Caco-2 (cell line): ENCODE results near the gene TRAK1. TPM values are rescaled to one million over a fixed set of nuclear protein-coding genes. Genes with fewer than 3 reads are reported as not detected.
A peak's percentile ranks its signal among the peaks of the same experiment; 100 is the strongest.

ENCODE experiments used
- BruUV-seq: library from RNA; stranded (reverse); fragments of 400-500 nt; replicated peaks from 2 replicates; lab custom pipeline; 2021; lab: Mats Ljungman, UMichigan
- CTCF ChIA-PET: fragments of 300-600 bp; sonication (Branson Sonifier 250); formaldehyde crosslinking; loops from one replicate; lab custom pipeline; 2022; ENCODE audit warnings: antibody characterized with exemption; lab: Charles Lee
- POLR2A ChIA-PET: fragments of 300-600 bp; sonication (Branson Sonifier 250); formaldehyde crosslinking; loops from one replicate; lab custom pipeline; 2022; ENCODE audit warnings: antibody characterized with exemption; lab: Charles Lee
- DNase-seq, 2 experiments: peaks; one replicate each; pipeline versions ENCODE4 v3.0.0 to v3.0.0-alpha.2; 2020 to 2022
- H3K27me3 ChIP-seq: replicated peaks from 2 replicates; pipeline ENCODE4 v1.6.0; 2011; ENCODE audit warnings: low read length; ENCODE audit not compliant: control insufficient read depth, insufficient read depth
- H3K36me3 ChIP-seq: 2 replicates; pipeline ENCODE4 v1.5.1; 2011; ENCODE audit warnings: low read length; ENCODE audit not compliant: control insufficient read depth, insufficient read depth
- H3K4me1 ChIP-seq: fragments of 250-450 bp; sonication (Bioruptor Pico); 2 replicates; pipeline ENCODE4 v1.5.1; 2020; ENCODE audit warnings: mild to moderate bottlenecking
- H3K4me3 ChIP-seq: 2 replicates; pipeline ENCODE4 v1.5.1; 2011; ENCODE audit warnings: low read depth, mild to moderate bottlenecking, control low read depth, low read length
- H3K9me3 ChIP-seq: fragments of 250-450 bp; sonication (Bioruptor Pico); 2 replicates; pipeline ENCODE4 v1.5.1; 2020; ENCODE audit warnings: mild to moderate bottlenecking, moderate library complexity
- H3K27ac Mint-ChIP-seq: one replicate; pipeline ENCODE4 v1.8.0; 2022; ENCODE audit warnings: mixed read lengths; ENCODE audit not compliant: unreplicated experiment
- H3K27me3 Mint-ChIP-seq: one replicate; pipeline ENCODE4 v1.8.0; 2022; ENCODE audit warnings: mixed read lengths; ENCODE audit not compliant: insufficient read depth, unreplicated experiment
- H3K36me3 Mint-ChIP-seq: one replicate; pipeline ENCODE4 v1.8.0; 2022; ENCODE audit warnings: mild to moderate bottlenecking, mixed read lengths; ENCODE audit not compliant: insufficient read depth, unreplicated experiment
- H3K4me1 Mint-ChIP-seq: one replicate; pipeline ENCODE4 v1.8.0; 2022; ENCODE audit warnings: low read depth, mixed read lengths; ENCODE audit not compliant: unreplicated experiment
- H3K4me3 Mint-ChIP-seq: one replicate; pipeline ENCODE4 v1.8.0; 2022; ENCODE audit warnings: mild to moderate bottlenecking, moderate library complexity, mixed read lengths; ENCODE audit not compliant: unreplicated experiment
- H3K9me3 Mint-ChIP-seq: one replicate; pipeline ENCODE4 v1.8.0; 2022; ENCODE audit warnings: mixed read lengths; ENCODE audit not compliant: unreplicated experiment
- CTCF ChIP-seq, 2 experiments: fragments of 200-600 bp in 1 of 2; IDR thresholded peaks; 1 replicate in 1 of 2; 2 replicates in 1 of 2; pipeline versions ENCODE4 v1.5.1 to v1.8.0; 2011 to 2022; ENCODE audit warnings: antibody characterized with exemption in 1 of 2, control low read depth in 1 of 2, inconsistent platforms in 1 of 2, low read depth in 1 of 2, low read length in 1 of 2, mild to moderate bottlenecking in 1 of 2, moderate library complexity in 1 of 2; ENCODE audit not compliant: insufficient read depth in 1 of 2, severe bottlenecking in 1 of 2, unreplicated experiment in 1 of 2
- intact Hi-C: fragments of 100-400 bp; cut with micrococcal nuclease; formaldehyde crosslinking; loops from one replicate; pipeline ENCODE4 v1.10.0; 2022; ENCODE audit not compliant: unreplicated experiment
- total RNA-seq: library from RNA; stranded (reverse); gene quantifications from 2 replicates; pipeline ENCODE4 v1.2.3, GENCODE V29; 2022

TRAK1 gene
- total RNA-seq, 1 experiment from 2014 or later: 33.3 TPM

- intact Hi-C loops: no loop called here
- Histone ChIP-seq H3K27me3 (no peaks in the 10 kb centered on the region), H3K4me3 (no peak overlapping the region), H3K9me3 (no peaks in the 10 kb centered on the region), H3K36me3 (no peaks in the 10 kb centered on the region; the same call in 1 of the 2 replicates), H3K4me1 (peaks cover 30% of the 10 kb centered on the region)
- CTCF ChIA-PET: no interaction called here
- H3K4me1 Mint-ChIP-seq: peaks cover 25% of the 10 kb centered on the region
- TF ChIP-seq CTCF (IDR thresholded peaks at IDR 0.05; ENCODE audit: insufficient read depth in 1 of 2, low read depth in 1 of 2, low read length in 1 of 2, severe bottlenecking in 1 of 2, unreplicated experiment in 1 of 2): no peak
- no peaks in the 10 kb centered on the region for H3K27me3 Mint-ChIP-seq
- H3K4me3 Mint-ChIP-seq: no peak overlapping the region
- POLR2A ChIA-PET: no interaction called here
- no TSS peak for BruUV-seq
- H3K27ac Mint-ChIP-seq: no peak overlapping the region
- no peaks in the 10 kb centered on the region for H3K9me3 Mint-ChIP-seq
- H3K36me3 Mint-ChIP-seq: no peaks in the 10 kb centered on the region
- DNase-seq: no peak
Observed at GRCh38 chr3:42176242-42177034, 85.3 kb downstream of the TRAK1 start.

GRCh38 chr3:42177068-42177800 lies 86.1 kb downstream of the TRAK1 start:
- BruUV-seq: no TSS peak
- H3K36me3 Mint-ChIP-seq: no peaks in the 10 kb centered on the region
- DNase-seq: no peak
- no peak overlapping the region for H3K4me3 Mint-ChIP-seq
- intact Hi-C loops: no loop called here
- peaks cover 19% of the 10 kb centered on the region for H3K4me1 Mint-ChIP-seq
- no peak overlapping the region for H3K27ac Mint-ChIP-seq
- H3K4me1 ChIP-seq: peaks cover 30% of the 10 kb centered on the region
- TF ChIP-seq CTCF (IDR thresholded peaks at IDR 0.05; ENCODE audit: insufficient read depth in 1 of 2, low read depth in 1 of 2, low read length in 1 of 2, severe bottlenecking in 1 of 2, unreplicated experiment in 1 of 2): no peak
- no peaks in the 10 kb centered on the region for H3K9me3 ChIP-seq
- H3K36me3 ChIP-seq: no peaks in the 10 kb centered on the region; the same call in 1 of the 2 replicates
- H3K27me3 Mint-ChIP-seq: no peaks in the 10 kb centered on the region
- POLR2A ChIA-PET: no interaction called here
- H3K9me3 Mint-ChIP-seq: no peaks in the 10 kb centered on the region
- CTCF ChIA-PET: interaction anchor here (4.4 kb wide), 1 partner anchor 60 kb away, joined by 13 read pairs; no protein-coding TSS in a partner anchor
- no peaks in the 10 kb centered on the region for H3K27me3 ChIP-seq
- H3K4me3 ChIP-seq: no peak overlapping the region

DNA sequence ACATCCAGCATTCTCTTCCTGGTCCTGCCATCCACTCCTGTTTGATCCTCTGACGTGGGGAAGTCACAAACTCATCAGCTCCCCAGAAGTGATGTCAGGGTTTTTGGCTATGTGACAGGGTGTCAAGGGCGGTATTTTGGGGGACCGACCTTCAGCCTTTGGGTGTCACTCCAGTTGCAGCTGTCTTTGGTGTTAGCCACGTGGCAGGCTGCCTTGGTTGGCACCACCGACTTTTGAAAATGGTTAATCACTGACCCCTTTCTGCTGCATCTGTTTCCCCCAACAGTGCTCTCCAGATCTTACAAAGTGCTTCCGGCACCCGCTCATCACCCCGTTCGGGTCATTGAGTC lies 86.6 kb downstream of the TRAK1 start:
- Histone ChIP-seq H3K4me1 (peaks cover 30% of the 10 kb centered on the region), H3K9me3 (no peaks in the 10 kb centered on the region), H3K36me3 (no peaks in the 10 kb centered on the region; the same call in 1 of the 2 replicates), H3K27me3 (no peaks in the 10 kb centered on the region), H3K4me3 (no peak overlapping the region)
- no peak for TF ChIP-seq CTCF (IDR thresholded peaks at IDR 0.05; ENCODE audit: insufficient read depth in 1 of 2, low read depth in 1 of 2, low read length in 1 of 2, severe bottlenecking in 1 of 2, unreplicated experiment in 1 of 2)
- no peak for DNase-seq
- Mint-ChIP-seq H3K27me3 (no peaks in the 10 kb centered on the region), H3K36me3 (no peaks in the 10 kb centered on the region), H3K4me1 (peaks cover 17% of the 10 kb centered on the region), H3K4me3 (no peak overlapping the region), H3K27ac (peak overlapping the region; percentile 96), H3K9me3 (no peaks in the 10 kb centered on the region)
- ChIA-PET POLR2A (no interaction called here), CTCF (interaction anchor here (4.4 kb wide), 1 partner anchor 60 kb away, joined by 13 read pairs; no protein-coding TSS in a partner anchor)
- no TSS peak for BruUV-seq
- intact Hi-C loops: no loop called here
